GM12874 (cell line): ENCODE data around the gene C1QTNF1.

Experiments
- TF ChIP-seq, protein P1 (sequence below): IDR thresholded peaks from 2 replicates; pipeline ENCODE4 v1.5.1; 2011; ENCODE audit warnings: low read depth, mild to moderate bottlenecking, control low read depth, low read length, moderate library complexity; ENCODE audit not compliant: insufficient read depth

Gene C1QTNF1

DNA sequence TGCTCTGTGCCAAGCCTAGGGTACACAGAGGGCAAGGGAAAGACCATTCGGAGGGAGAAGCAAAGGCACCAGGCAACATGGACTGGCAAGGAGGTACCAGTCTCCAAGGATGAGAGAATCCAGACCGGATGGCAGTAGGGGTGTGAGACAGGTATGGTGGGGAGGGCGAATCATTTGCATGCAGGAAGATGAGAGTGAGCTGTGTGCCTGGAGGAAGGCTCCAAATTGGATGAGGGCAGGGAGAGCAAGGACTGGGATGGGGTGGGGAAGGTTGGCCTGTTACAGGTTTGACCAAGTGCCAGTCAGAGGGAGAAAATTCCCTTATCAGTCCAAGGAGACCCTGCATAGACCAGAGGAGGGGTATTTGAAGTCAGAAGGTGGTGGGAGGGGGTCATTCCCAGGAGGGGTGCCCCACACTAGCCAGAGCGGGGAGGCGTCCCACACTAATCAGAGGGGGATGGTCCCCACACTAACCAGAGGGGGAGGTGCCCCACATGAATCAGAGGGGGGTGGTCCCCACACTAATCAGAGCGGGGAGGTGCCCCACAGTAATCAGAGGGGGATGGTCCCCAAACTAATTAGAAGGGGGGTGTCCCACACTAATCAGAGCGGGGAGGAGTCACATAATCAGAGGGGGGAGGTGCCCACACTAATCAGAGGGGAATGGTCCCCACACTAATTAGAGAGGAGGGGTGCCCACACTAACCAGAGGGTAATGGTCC lies 15.1 kb upstream of the C1QTNF1 start:
- TF ChIP-seq, protein P1, sequence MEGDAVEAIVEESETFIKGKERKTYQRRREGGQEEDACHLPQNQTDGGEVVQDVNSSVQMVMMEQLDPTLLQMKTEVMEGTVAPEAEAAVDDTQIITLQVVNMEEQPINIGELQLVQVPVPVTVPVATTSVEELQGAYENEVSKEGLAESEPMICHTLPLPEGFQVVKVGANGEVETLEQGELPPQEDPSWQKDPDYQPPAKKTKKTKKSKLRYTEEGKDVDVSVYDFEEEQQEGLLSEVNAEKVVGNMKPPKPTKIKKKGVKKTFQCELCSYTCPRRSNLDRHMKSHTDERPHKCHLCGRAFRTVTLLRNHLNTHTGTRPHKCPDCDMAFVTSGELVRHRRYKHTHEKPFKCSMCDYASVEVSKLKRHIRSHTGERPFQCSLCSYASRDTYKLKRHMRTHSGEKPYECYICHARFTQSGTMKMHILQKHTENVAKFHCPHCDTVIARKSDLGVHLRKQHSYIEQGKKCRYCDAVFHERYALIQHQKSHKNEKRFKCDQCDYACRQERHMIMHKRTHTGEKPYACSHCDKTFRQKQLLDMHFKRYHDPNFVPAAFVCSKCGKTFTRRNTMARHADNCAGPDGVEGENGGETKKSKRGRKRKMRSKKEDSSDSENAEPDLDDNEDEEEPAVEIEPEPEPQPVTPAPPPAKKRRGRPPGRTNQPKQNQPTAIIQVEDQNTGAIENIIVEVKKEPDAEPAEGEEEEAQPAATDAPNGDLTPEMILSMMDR, result no peak

DNA sequence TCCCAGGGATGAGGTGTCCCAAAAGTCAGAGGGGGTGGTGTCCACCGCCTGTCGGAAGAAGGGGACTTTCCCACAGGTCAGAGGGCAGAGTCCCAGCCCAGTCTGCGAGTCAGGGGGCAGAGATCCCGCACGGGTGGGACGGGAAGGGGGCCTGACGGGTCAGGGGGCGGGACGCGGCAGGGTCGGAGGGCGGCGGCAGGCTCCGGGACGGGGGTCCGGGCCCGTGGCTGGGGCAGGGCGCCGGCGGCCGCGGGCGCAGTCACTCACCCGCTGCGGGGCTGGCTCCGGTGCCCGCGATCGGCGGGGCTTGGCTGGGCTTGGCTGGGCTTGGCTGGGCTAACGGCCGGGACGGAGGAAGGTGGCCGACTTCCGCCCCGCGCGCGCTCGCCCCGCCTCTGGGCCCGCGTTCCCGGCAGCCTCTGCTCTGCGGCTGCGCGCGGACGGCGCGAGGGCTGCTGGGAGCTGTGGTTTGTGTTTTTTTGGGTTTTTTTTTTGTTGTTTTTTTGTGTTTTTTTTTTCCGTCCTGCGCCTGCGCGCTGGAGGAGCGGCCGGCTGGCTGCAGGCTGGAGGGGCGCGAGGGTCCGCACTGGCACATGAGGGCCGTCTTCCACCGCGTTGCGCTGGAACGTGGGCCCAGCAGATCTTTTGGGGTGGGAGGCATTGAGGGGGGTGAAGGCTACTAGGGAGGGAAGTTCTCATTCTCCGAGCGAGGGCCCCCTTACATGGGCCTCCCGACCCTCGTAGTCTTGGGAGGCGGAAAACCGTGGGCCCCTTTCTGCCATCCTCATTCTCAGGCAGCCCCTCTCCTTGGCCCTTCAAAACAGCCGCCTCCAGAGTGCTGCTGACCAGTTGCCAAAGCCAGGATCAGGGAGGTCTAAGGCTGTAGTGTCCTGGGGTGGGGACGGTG lies 14.3 kb upstream of the C1QTNF1 start, which contains the start of gene CANT1:
Gene CANT1 (minus strand): TSS at position 368 of the 907 bp plus-strand sequence. CDS start 12,142 bp downstream, outside the sequence.
- TF ChIP-seq, protein P1, result no peak

DNA sequence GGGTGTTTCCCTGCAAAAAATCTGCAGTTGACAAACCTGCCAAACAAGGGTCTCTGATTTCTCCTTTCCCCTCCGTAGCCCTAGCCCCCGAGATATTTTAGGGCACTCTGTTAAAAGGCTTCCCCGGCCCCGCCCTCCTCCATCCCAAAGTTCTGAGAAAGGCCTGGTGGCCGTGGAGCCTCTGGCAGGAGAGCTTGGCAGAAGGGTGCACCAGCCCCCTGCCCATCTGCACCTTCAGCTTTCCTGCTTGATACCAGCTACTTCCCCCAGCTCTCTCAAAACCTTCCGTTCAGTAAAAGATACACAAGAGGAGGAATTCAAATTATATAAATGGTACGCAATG lies 13.7 kb upstream of the C1QTNF1 start:
- TF ChIP-seq, protein P1, result no peak

DNA sequence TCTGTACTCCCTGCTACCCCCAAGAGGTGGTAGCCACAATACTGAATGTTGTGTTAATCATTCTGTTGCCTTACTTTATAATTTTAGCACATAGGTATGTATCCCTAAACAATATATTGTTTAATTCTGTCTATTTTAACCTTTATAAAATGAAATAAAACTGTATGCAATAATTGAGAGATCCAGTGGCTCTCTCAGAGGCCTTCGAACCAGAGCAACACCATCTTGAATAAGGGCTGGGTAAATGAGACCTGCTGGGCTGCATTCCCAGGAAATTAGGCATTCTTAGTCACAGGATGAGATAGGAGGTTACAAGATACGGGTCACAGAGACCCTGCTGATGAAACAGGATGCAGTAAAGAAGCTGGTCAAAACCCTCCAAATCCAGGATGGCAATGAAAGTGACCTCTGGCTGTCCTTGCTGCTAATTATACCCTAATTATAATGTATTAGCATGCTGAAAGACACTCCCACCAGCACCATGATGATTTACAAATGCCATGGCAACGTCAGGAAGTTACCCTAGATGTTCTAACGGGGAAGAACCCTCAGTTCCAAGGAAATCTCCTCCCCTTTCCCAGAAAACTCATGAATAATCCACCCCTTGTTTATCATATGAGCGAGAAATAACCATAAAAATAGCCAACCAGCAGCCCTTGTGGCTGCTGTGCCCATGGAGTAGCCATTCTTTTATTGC lies 12.4 kb upstream of the C1QTNF1 start:
- TF ChIP-seq, protein P1, result no peak

DNA sequence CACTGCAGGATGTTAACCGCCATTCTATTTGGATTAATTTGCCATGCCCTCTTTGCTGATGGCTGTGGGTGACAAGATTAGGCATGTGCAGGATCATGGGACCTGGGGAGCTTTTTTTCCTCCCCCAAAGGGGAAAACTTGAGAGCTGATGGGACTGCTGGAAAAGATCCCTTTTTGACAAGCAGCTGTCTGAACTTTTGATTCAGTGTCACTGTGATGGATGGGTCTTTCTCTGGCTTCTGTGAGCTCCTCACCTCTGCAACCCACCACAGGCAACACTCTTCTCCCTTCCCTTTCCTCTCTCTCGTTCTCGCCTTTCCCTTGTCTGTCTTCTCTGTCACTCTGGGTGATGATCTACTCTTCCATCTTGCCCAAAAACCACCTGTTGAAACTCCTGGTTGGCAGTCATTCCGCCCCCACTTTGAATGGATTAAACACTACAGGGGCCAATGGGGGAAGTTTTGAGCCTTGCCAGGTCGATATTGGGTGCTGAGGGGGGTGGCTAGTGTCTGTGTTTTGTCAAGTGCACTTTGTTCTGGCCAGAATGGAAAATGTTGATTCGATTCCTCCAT lies 11.3 kb upstream of the C1QTNF1 start:
- TF ChIP-seq, protein P1, result no peak

DNA sequence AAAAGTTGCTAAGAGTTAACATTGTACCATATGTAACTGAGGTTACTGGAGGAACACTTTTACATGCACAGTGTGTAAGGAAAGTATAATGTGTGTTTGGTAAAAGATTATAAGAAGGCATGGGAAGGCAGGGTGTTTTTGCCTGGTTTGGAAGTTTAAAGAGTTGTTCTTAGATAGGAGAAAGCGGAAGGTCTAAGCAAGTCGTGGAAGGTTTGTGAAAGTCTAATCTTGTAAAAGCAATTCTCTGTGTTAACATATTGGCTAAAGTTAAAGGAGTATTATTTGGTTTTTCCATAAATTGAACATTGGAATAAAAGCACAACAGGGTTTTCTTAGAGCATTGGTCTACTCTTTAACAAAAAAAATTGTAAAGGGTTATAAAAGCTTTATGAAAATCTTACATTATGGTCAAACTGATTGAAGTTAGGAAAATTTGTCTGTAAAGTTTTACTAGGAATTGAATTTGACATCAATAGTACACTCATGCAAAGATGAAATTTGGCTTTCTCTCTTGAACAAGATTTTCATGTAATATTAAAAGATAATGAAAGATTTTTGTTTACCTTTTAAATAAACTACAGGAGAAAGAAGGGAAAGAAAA lies 9.7 kb upstream of the C1QTNF1 start:
- TF ChIP-seq, protein P1, result no peak
